Brain microvascular endothelial cell (primary cell): ENCODE measurements around the gene ATP2B3.
"Not testable (repeated sequence)": the region's sequence is repeated elsewhere in the genome, so short reads cannot be mapped to it uniquely, and the experiment has no call there.

Experiments
- DNase-seq: peaks from one replicate; pipeline ENCODE4 v3.0.0-alpha.2; 2020
- H3K27ac ChIP-seq: fragments of 250-450 bp; sonication (Bioruptor Pico); 2 replicates; pipeline ENCODE4 v1.5.1; 2020; ENCODE audit warnings: mild to moderate bottlenecking, moderate library complexity
- H3K27me3 ChIP-seq: fragments of 250-450 bp; sonication (Bioruptor Pico); replicated peaks from 2 replicates; pipeline ENCODE4 v1.5.1; 2020; ENCODE audit warnings: mild to moderate bottlenecking
- H3K36me3 ChIP-seq: fragments of 250-450 bp; sonication (Bioruptor Pico); replicated peaks from 2 replicates; pipeline ENCODE4 v1.5.1; 2020; ENCODE audit warnings: mild to moderate bottlenecking
- H3K4me3 ChIP-seq: 2 replicates; pipeline ENCODE4 v1.5.1; 2011; ENCODE audit warnings: low read depth, mild to moderate bottlenecking, control low read depth, low read length, moderate library complexity
- CTCF ChIP-seq: IDR thresholded peaks from 2 replicates; pipeline ENCODE4 v1.5.1; 2011; ENCODE audit warnings: low read depth, mild to moderate bottlenecking, moderate library complexity, low read length, control low read depth, inconsistent platforms; ENCODE audit errors: missing control alignments
- in situ Hi-C: cut with HindIII; loops from 2 replicates; pipeline ENCODE4 v1.10.0; 2017; ENCODE audit warnings: low sequenced_read_pairs, low pct_ligation_motif_present

The ATP2B3 gene

DNA sequence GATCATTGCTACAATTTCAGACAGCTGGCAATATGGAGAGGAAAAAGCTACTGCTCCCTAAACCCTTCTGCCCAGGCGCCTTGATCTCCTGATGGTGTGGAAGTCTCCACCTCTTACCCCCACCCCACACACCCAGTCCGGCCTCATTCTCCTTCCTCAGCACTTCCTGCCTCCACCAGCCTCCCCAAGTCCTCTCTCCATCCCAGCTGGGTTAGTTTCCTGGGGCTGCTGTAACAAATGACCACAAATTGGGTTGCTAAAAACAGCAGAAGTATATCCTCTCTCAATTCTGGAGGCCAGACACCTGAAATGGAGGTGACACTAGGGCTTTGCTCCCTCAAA lies 82.6 kb downstream of the ATP2B3 start:
- no peaks in the 10 kb centered on the region for H3K27me3 ChIP-seq
- in situ Hi-C loops = no loop called here
- H3K36me3 ChIP-seq = no peaks in the 10 kb centered on the region
- no peak for DNase-seq
- peak overlapping the region; percentile 67 for H3K4me3 ChIP-seq
- TF ChIP-seq CTCF = no peak
- H3K27ac ChIP-seq = no peak overlapping the region

DNA sequence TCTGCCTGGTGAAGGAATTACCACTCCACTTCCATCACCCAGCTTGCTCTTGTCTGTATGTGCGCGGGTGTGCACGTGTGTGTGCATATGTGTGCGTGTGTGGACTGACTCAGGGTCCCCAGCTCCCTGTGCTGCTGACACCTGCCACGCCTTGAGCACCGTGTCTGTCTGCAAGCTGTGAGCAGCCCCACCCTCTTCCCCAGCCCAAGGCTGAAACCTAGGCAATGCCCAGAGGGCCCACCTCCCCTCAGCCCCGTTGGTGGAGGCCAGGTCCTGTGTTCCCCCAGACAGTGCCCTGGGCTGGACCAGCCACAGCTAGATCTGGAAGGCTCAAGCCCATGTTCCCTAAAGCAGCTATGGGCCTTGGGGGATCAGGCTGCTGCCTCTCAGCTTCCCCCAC lies 83.5 kb downstream of the ATP2B3 start:
- no peak for DNase-seq
- H3K4me3 ChIP-seq = no peak overlapping the region
- H3K27me3 ChIP-seq = no peaks in the 10 kb centered on the region
- H3K36me3 ChIP-seq = no peaks in the 10 kb centered on the region
- in situ Hi-C loops = no loop called here
- H3K27ac ChIP-seq = no peak overlapping the region
- no peak for TF ChIP-seq CTCF

DNA sequence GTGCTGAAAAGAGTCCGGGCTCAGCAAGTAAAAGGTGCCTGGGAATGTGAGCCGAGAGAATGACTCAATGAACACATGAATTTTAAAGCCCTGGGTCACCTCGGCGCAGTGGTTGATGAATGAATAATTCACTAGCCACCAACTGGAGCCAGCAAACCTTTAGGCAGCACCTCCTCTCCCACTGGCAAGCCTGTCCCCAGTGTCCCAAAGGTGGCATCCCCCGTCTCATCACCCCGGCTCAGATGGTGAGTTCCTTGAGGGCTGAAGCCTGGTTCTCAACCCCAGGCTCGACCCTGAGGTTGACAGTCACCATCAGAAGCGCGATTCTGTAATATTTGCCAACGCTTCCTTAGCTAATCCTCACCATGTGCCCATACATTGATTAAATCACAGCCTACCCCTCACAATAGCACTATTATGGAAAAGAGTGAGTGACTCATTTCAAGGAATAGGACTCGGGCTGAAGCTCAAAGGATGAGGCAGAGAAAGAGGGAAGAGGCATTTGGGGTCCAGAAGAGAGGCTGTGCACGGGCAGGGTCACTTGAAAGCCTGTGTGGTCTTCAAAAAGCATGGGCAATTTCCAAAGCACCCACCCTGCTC lies 84.2 kb downstream of the ATP2B3 start:
- in situ Hi-C loops = no loop called here
- Histone ChIP-seq H3K27ac (no peak overlapping the region), H3K36me3 (no peaks in the 10 kb centered on the region), H3K27me3 (no peaks in the 10 kb centered on the region), H3K4me3 (no peak overlapping the region)
- TF ChIP-seq CTCF = no peak
- no peak for DNase-seq

GRCh38 chrX:153602601-153603000 lies 85.2 kb downstream of the ATP2B3 start:
- Histone ChIP-seq H3K27me3 (no peaks in the 10 kb centered on the region), H3K36me3 (no peaks in the 10 kb centered on the region), H3K27ac (no peak overlapping the region), H3K4me3 (no peak overlapping the region)
- no peak for DNase-seq
- TF ChIP-seq CTCF = no peak
- in situ Hi-C loops = no loop called here

GRCh38 chrX:153603131-153603656 lies 85.8 kb downstream of the ATP2B3 start:
- no peaks in the 10 kb centered on the region for H3K27me3 ChIP-seq
- no peaks in the 10 kb centered on the region for H3K36me3 ChIP-seq
- no peak overlapping the region for H3K27ac ChIP-seq
- in situ Hi-C loops = no loop called here
- H3K4me3 ChIP-seq = no peak overlapping the region
- no peak for DNase-seq
- no peak for TF ChIP-seq CTCF

GRCh38 chrX:153604666-153605380 lies 87.4 kb downstream of the ATP2B3 start:
- H3K4me3 ChIP-seq, H3K36me3 ChIP-seq, H3K27me3 ChIP-seq, in situ Hi-C loops, DNase-seq, H3K27ac ChIP-seq: not testable (repeated sequence)
